ENCODE data around the gene NDUFB10. TPM values are rescaled to one million over a fixed set of nuclear protein-coding genes. Genes with fewer than 3 reads are reported as not detected.
A peak's percentile ranks its signal among the peaks of the same experiment; 100 is the strongest.

The NDUFB10 gene
- total and polyA plus RNA-seq, 2 donors from 2014 or later: 123 to 432 TPM

DNA sequence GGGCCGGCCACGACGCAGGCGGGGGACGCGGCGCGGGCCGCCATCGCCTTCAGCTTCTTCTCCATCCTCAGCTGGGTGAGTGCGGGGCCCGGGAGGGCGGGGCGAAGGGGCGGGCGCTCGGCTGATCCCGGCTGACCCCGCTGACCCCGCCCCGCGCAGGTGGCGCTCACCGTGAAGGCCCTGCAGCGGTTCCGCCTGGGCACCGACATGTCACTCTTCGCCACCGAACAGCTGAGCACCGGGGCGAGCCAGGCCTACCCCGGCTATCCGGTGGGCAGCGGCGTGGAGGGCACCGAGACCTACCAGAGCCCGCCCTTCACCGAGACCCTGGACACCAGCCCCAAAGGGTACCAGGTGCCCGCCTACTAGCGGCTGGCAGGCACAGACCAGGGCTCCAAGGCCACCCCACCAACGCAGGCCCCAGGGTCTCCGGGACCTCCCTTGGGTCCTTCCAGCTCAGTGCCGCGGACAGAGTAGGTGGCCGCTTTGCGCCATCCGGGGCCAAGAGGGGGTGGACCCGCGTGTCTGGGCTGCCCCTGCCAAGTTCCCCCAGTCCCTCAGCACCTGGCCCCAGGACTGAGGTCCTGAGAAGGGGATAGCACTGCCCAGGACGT, 33.5 kb downstream of the NDUFB10 start:
- Histone ChIP-seq H3K9ac (ENCODE audit: low read length in 3 of 3) (no peak overlapping the region), H3K4me1 (ENCODE audit: control insufficient read depth in 2 of 3, insufficient read depth in 2 of 3, low read depth in 1 of 3, low read length in 3 of 3) (peaks cover 0 to 14% (median 0%) of the 10 kb centered on the region in 3 donors), H3K27me3 (ENCODE audit: control insufficient read depth, insufficient read depth, low read length) (peaks cover 19% of the 10 kb centered on the region), H3K9me3 (ENCODE audit: control insufficient read depth in 2 of 3, insufficient read depth in 1 of 3, low read length in 3 of 3) (no peaks in the 10 kb centered on the region), H3K36me3 (ENCODE audit: control insufficient read depth in 2 of 3, insufficient read depth in 3 of 3, low read length in 3 of 3) (peaks cover 0 to under 1% (median 0%) of the 10 kb centered on the region in 3 donors), H3K4me3 (ENCODE audit: low read length in 3 of 3) (no peak overlapping the region), H3K27ac (ENCODE audit: low read depth in 2 of 2, low read length in 2 of 2) (no peak overlapping the region)
- intact Hi-C loops (cut with DNase I): no loop called here
- FAIRE-seq (no peak), DNase-seq (peak in 2 of 5 donors; percentile 1 to 89)
- TF ChIP-seq, protein P1, sequence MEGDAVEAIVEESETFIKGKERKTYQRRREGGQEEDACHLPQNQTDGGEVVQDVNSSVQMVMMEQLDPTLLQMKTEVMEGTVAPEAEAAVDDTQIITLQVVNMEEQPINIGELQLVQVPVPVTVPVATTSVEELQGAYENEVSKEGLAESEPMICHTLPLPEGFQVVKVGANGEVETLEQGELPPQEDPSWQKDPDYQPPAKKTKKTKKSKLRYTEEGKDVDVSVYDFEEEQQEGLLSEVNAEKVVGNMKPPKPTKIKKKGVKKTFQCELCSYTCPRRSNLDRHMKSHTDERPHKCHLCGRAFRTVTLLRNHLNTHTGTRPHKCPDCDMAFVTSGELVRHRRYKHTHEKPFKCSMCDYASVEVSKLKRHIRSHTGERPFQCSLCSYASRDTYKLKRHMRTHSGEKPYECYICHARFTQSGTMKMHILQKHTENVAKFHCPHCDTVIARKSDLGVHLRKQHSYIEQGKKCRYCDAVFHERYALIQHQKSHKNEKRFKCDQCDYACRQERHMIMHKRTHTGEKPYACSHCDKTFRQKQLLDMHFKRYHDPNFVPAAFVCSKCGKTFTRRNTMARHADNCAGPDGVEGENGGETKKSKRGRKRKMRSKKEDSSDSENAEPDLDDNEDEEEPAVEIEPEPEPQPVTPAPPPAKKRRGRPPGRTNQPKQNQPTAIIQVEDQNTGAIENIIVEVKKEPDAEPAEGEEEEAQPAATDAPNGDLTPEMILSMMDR (IDR thresholded peaks at IDR 0.05; ENCODE audit: borderline replicate concordance, extremely low read depth, insufficient read depth): no peak

DNA sequence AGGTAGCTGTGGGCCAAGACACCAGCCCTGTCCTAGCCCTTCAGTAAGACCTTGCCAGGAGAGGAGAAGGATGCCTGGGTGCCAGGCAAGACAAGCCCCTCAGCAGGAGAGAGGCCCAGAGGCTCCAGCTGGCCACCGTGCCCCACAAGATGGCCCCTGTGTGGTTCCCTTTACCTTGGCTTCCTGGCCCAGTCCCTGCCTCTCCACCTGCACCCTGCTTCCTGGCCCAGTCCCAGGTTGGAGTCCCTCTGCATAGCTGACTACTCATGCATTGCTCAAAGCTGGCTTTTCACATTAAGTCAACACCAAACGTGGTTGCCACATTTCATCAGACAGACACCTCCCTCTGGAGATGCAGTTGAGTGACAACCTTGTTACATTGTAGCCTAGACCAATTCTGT, 34.4 kb downstream of the NDUFB10 start:
- Histone ChIP-seq H3K4me3 (ENCODE audit: low read length in 3 of 3) (no peak overlapping the region), H3K27me3 (ENCODE audit: control insufficient read depth, insufficient read depth, low read length) (peaks cover 15% of the 10 kb centered on the region), H3K9ac (ENCODE audit: low read length in 3 of 3) (no peak overlapping the region), H3K27ac (ENCODE audit: low read depth in 2 of 2, low read length in 2 of 2) (no peak overlapping the region), H3K4me1 (ENCODE audit: control insufficient read depth in 2 of 3, insufficient read depth in 2 of 3, low read depth in 1 of 3, low read length in 3 of 3) (peaks cover 0 to 11% (median 0%) of the 10 kb centered on the region in 3 donors), H3K36me3 (ENCODE audit: control insufficient read depth in 2 of 3, insufficient read depth in 3 of 3, low read length in 3 of 3) (peaks cover 0 to 4% (median 2%) of the 10 kb centered on the region in 3 donors), H3K9me3 (ENCODE audit: control insufficient read depth in 2 of 3, insufficient read depth in 1 of 3, low read length in 3 of 3) (no peaks in the 10 kb centered on the region)
- peak in 2 of 5 donors; percentile 40 to 86 for DNase-seq
- intact Hi-C loops (cut with DNase I): no loop called here
- TF ChIP-seq, protein P1 (IDR thresholded peaks at IDR 0.05; ENCODE audit: borderline replicate concordance, extremely low read depth, insufficient read depth): no peak
- FAIRE-seq: no peak

DNA sequence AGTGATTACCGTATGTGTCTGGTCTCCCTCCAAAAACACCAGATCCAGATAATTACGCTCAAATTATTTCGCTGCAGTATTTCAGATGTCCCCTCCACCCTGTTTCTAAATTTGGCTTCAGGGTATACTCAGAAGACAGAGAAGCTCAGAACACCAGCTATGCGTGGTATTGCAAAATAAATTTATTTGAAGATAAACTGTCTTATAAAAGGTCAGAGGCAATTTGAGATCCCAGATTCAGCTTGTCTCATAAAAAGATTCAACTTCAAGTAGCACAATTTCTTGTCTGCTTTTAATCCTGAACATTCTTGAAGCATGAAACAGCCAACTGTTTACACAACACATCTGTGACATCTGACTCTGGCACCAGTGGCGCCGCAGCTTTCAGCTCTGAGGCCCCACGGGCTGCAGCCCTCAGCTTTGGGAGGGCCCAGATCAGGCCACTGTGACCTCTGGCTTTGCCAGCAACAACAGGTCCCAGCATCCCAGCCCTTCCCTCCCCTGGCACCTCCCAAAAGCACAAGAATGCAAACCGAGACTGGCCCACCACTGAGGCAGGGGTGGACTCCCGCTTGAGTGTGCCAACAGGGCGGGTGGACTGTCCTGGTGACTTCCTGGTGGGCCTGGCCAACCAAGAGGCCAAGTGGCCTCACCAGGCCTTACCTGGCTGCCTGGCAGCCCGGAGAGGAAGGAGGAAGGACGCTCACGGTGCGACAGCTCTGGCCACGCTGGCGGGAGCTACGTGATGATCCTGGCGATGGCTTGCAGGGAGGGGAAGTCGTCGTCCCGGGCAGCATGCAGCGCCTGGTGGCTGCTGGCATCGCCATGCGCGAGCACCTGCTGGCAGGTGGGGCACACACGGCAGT, 38.4 kb downstream of the NDUFB10 start:
- Histone ChIP-seq H3K27me3 (ENCODE audit: control insufficient read depth, insufficient read depth, low read length) (no peaks in the 10 kb centered on the region), H3K27ac (ENCODE audit: low read depth in 2 of 2, low read length in 2 of 2) (no peak overlapping the region), H3K36me3 (ENCODE audit: control insufficient read depth in 2 of 3, insufficient read depth in 3 of 3, low read length in 3 of 3) (peaks cover 0 to 30% (median 14%) of the 10 kb centered on the region in 3 donors), H3K9me3 (ENCODE audit: control insufficient read depth in 2 of 3, insufficient read depth in 1 of 3, low read length in 3 of 3) (no peaks in the 10 kb centered on the region), H3K9ac (ENCODE audit: low read length in 3 of 3) (no peak overlapping the region), H3K4me3 (ENCODE audit: low read length in 3 of 3) (no peak overlapping the region), H3K4me1 (ENCODE audit: control insufficient read depth in 2 of 3, insufficient read depth in 2 of 3, low read depth in 1 of 3, low read length in 3 of 3) (no peaks in the 10 kb centered on the region)
- TF ChIP-seq, protein P1 (IDR thresholded peaks at IDR 0.05; ENCODE audit: borderline replicate concordance, extremely low read depth, insufficient read depth): no peak
- intact Hi-C loops (cut with DNase I): no loop called here
- no peak for DNase-seq
- no peak for FAIRE-seq
